IPS DF 6.9 (cell line): ENCODE data around the gene LSM2.
"Not testable (repeated sequence)": the region's sequence is repeated elsewhere in the genome, so short reads cannot be mapped to it uniquely, and the experiment has no call there.

Source experiments
- DNase-seq: peaks from one replicate; pipeline ENCODE4 v3.0.0-alpha.2; 2013; ENCODE audit warnings: low read depth, low spot score
- H3K27ac ChIP-seq: one replicate; pipeline ENCODE4 v1.5.1; 2013; ENCODE audit warnings: low read length, control low read depth
- H3K27me3 ChIP-seq: 2 replicates; pipeline ENCODE4 v1.6.1; 2013; ENCODE audit warnings: mild to moderate bottlenecking, low read length; ENCODE audit not compliant: control insufficient read depth, insufficient read depth
- H3K36me3 ChIP-seq: 2 replicates; pipeline ENCODE4 v1.6.1; 2013; ENCODE audit warnings: low read length; ENCODE audit not compliant: control insufficient read depth, insufficient read depth
- H3K4me1 ChIP-seq: 2 replicates; pipeline ENCODE4 v1.6.1; 2013; ENCODE audit warnings: low read length; ENCODE audit not compliant: control insufficient read depth, insufficient read depth
- H3K4me3 ChIP-seq: 2 replicates; pipeline ENCODE4 v1.5.1; 2013; ENCODE audit warnings: mild to moderate bottlenecking, low read length
- H3K9me3 ChIP-seq: 2 replicates; pipeline ENCODE4 v1.6.1; 2013; ENCODE audit warnings: low read length, inconsistent platforms; ENCODE audit not compliant: control insufficient read depth, insufficient read depth
- WGBS: extraction: QIAGEN DNeasy Blood & Tissue Kit; methylation state at CpG from one replicate; pipeline ENCODE4 v1.1.7; 2013; ENCODE audit warnings: mixed read lengths, missing lambda C conversion rate; ENCODE audit not compliant: insufficient read length, insufficient coverage; 5-methylcytosine and 5-hydroxymethylcytosine counted together

LSM2 gene

GRCh38 chr6:31826793-31827285 lies 20.1 kb upstream of the LSM2 start:
- H3K4me1 ChIP-seq: no peaks in the 10 kb centered on the region; the same call in none of the 2 replicates
- no peak for DNase-seq
- peak overlapping the region; percentile 66 for H3K27ac ChIP-seq
- no CpG with 5 or more reads among the region's 13 CpGs for WGBS
- no peaks in the 10 kb centered on the region for H3K9me3 ChIP-seq
- no peaks in the 10 kb centered on the region for H3K27me3 ChIP-seq
- no peaks in the 10 kb centered on the region; the same call in 1 of the 2 replicates for H3K36me3 ChIP-seq
- peak overlapping the region; percentile 33; the same call in 1 of the 2 replicates for H3K4me3 ChIP-seq

GRCh38 chr6:31825553-31825952 lies 18.8 kb upstream of the LSM2 start:
- H3K27ac ChIP-seq: peak overlapping the region; percentile 42
- no peaks in the 10 kb centered on the region for H3K27me3 ChIP-seq
- no peak overlapping the region for H3K4me3 ChIP-seq
- no peaks in the 10 kb centered on the region; the same call in 1 of the 2 replicates for H3K36me3 ChIP-seq
- WGBS: no CpG with 5 or more reads among the region's 4 CpGs
- H3K9me3 ChIP-seq: no peaks in the 10 kb centered on the region
- no peak for DNase-seq
- H3K4me1 ChIP-seq: no peaks in the 10 kb centered on the region; the same call in none of the 2 replicates

GRCh38 chr6:31823592-31824196 lies 16.9 kb upstream of the LSM2 start:
- not testable (repeated sequence) for H3K36me3 ChIP-seq, H3K9me3 ChIP-seq, H3K27me3 ChIP-seq, H3K4me1 ChIP-seq, H3K27ac ChIP-seq, H3K4me3 ChIP-seq, DNase-seq
- no CpG with 5 or more reads among the region's 9 CpGs for WGBS

GRCh38 chr6:31822036-31822821 lies 15.5 kb upstream of the LSM2 start:
- peak overlapping the region; percentile 29; the same call in 1 of the 2 replicates for H3K4me3 ChIP-seq
- WGBS: no CpG with 5 or more reads among the region's 25 CpGs
- H3K9me3 ChIP-seq: no peaks in the 10 kb centered on the region
- H3K36me3 ChIP-seq: no peaks in the 10 kb centered on the region
- no peaks in the 10 kb centered on the region; the same call in none of the 2 replicates for H3K4me1 ChIP-seq
- no peaks in the 10 kb centered on the region for H3K27me3 ChIP-seq
- H3K27ac ChIP-seq: no peak overlapping the region
- DNase-seq: no peak

- DNase-seq: no peak
- Histone ChIP-seq H3K27ac (no peak overlapping the region), H3K4me3 (peak overlapping the region; percentile 55; the same call in 1 of the 2 replicates), H3K9me3 (no peaks in the 10 kb centered on the region), H3K27me3 (no peaks in the 10 kb centered on the region), H3K36me3 (no peaks in the 10 kb centered on the region), H3K4me1 (no peaks in the 10 kb centered on the region; the same call in none of the 2 replicates)
- no CpG with 5 or more reads among the region's 39 CpGs for WGBS
These were observed 14.7 kb upstream of the LSM2 start for GRCh38 chr6:31821301-31822035.

GRCh38 chr6:31820399-31820798 lies 13.6 kb upstream of the LSM2 start:
- H3K4me3 ChIP-seq, H3K9me3 ChIP-seq, H3K27ac ChIP-seq, H3K36me3 ChIP-seq, H3K4me1 ChIP-seq, DNase-seq, H3K27me3 ChIP-seq: not testable (repeated sequence)
- no CpG with 5 or more reads among the region's 10 CpGs for WGBS

- no peaks in the 10 kb centered on the region for H3K9me3 ChIP-seq
- H3K36me3 ChIP-seq: no peaks in the 10 kb centered on the region
- no peak overlapping the region for H3K27ac ChIP-seq
- H3K4me3 ChIP-seq: no peak overlapping the region
- H3K4me1 ChIP-seq: no peaks in the 10 kb centered on the region; the same call in 1 of the 2 replicates
- no peaks in the 10 kb centered on the region for H3K27me3 ChIP-seq
- DNase-seq: no peak
These were observed 13.1 kb upstream of the LSM2 start for GRCh38 chr6:31819871-31820299.

GRCh38 chr6:31817929-31818511 lies 11.3 kb upstream of the LSM2 start:
- not testable (repeated sequence) for H3K27me3 ChIP-seq, H3K27ac ChIP-seq

GRCh38 chr6:31817133-31817928 lies 10.6 kb upstream of the LSM2 start:
- WGBS: no CpG with 5 or more reads among the region's 37 CpGs
- H3K27me3 ChIP-seq, H3K9me3 ChIP-seq, H3K4me3 ChIP-seq, H3K36me3 ChIP-seq, H3K27ac ChIP-seq, DNase-seq, H3K4me1 ChIP-seq: not testable (repeated sequence)

More at GRCh38 chr6:31817929-31818511, 11.3 kb upstream of the LSM2 start:
- not testable (repeated sequence) for H3K9me3 ChIP-seq, DNase-seq, H3K4me3 ChIP-seq, H3K4me1 ChIP-seq, H3K36me3 ChIP-seq
- no CpG with 5 or more reads among the region's 8 CpGs for WGBS
